Measurements from ENCODE around the gene OPRL1.
"Not testable (repeated sequence)": the region's sequence is repeated elsewhere in the genome, so short reads cannot be mapped to it uniquely, and the experiment has no call there.

The OPRL1 gene

DNA sequence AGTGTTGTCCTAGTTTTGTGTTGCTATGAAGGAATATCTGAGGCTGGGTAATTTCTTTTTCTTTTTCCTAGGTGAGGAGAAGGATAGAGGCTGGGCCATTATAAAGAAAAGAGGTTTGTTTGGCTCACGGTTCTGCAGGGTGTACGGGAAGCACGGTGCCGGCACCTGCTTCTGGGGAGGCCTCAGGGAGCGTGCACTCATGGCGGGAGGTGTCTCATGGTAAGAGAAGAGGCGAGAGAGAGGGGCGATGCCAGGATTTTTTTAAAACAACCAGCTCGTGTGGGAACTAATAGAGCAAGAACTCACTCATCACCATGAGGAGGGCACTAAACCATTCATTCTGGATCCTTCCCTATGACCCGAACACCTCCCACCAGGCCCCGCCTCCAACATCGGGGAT, 41.7 kb downstream of the OPRL1 start:
- DNase-seq, result no peak

DNA sequence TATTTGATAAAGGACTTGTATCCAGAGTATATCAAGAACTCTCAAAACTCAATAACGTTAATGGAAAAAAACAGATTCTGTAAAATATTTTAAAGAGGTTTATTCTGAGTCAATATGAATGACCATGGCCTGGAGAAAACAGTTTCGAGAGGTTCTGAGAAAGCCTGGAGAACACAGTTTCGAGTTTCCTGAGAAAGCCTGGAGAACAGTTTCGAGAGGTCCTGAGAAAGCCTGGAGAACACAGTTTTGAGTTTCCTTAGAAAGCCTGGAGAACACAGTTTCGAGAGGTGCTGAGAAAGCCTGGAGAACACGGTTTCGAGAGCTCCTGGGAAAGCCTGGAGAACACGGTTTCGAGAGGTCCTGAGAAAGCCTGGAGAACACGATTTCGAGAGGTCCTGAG, 43.0 kb downstream of the OPRL1 start:
- DNase-seq, result not testable (repeated sequence)

DNA sequence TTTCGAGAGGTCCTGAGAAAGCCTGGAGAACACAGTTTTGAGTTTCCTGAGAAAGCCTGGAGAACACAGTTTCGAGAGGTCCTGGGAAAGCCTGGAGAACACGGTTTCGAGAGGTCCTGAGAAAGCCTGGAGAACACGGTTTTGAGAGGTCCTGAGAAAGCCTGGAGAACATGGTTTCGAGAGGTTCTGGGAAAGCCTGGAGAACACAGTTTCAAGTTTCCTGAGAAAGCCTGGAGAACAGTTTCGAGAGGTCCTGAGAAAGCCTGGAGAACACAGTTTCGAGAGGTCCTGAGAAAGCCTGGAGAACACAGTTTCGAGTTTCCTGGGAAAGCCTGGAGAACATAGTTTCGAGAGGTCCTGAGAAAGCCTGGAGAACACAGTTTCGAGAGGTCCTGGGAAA, 43.6 kb downstream of the OPRL1 start:
- not testable (repeated sequence) for DNase-seq

DNA sequence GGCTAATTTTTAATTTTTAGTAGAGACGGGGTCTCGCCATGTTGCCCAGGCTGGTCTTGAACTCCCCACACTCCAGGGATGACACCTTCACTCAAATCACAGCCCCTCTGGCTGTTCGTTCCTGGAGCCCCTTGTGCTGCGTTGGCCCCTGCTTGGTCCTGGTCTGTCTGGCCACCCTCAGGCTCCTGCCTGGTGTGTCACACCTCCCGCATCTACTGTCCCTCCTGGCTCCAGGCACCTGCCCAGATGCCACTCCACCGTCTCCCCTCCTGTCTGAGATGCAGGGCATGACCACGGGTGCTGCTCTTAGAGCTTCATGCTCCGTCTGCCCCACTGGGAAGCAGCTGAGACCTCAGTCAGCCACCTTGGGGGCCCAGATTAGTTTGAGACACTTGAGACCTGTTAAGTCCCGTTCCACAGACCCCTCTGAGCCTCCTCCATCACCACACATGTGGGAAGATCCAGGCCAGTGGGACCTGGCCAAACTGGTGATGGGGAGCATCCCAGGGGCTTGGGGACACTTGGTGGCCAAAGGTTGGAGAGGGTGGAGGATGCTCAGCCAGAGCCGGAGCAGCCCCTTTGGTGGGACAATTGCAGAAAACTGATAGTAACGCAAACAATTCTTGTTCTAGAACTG, 49.4 kb downstream of the OPRL1 start:
- DNase-seq, result no peak

DNA sequence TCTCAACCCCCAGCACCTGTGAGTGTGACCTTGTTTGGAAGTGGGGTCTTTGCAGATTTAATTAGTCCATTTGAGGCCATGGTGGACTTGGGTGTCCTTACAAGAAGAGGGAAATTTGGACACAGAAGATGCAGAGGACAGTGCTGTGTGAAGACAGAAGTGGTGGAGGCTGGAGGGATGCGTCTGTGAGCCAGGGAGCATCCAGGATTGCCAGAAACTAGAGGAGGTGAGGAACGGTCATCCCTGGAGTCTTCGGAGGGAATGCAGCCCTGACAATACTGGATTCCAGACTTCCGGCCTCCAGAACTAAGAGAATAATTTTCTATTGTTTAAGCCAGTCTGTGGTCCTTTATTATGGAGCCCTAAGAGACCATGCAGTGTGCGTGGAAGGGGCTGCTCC, 50.4 kb downstream of the OPRL1 start:
- no peak for DNase-seq

DNA sequence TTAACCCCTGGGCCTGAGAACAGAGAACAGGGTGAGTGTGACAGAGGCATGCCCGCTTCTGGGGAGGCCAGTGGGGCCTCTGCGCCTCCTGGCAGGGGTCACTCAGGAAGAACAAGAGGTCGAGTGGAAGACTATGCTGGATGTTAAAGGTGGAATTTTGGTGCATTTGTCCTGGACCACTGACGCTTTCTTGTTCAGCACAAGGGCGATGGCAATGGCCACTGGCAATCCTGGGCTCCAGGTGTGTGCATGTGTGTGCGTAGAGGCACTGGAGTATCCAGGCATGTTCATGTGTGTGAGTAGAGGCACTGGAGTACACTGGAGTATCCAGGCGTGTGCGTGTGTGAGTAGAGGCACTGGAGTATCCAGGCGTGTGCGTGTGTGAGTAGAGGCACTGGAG, 51.0 kb downstream of the OPRL1 start:
- no peak for DNase-seq

DNA sequence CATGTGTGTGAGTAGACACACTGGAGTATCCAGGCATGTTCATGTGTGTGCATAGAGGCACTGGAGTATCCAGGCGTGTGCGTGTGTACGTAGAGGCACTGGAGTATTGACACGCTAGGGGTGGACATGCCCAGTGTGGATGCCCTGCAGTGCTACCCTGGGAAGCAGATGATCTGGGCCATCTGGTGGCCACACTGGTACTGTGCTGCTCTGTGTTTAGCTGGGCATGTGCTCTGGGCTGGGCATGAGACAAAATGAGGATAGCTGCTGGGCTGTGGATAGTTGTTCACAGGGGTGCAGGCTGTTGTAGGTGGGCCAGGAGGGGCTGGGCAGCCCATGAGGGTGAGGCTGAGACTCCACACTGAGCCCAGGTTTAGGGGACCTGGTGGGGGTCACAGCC, 51.5 kb downstream of the OPRL1 start:
- no peak for DNase-seq

DNA sequence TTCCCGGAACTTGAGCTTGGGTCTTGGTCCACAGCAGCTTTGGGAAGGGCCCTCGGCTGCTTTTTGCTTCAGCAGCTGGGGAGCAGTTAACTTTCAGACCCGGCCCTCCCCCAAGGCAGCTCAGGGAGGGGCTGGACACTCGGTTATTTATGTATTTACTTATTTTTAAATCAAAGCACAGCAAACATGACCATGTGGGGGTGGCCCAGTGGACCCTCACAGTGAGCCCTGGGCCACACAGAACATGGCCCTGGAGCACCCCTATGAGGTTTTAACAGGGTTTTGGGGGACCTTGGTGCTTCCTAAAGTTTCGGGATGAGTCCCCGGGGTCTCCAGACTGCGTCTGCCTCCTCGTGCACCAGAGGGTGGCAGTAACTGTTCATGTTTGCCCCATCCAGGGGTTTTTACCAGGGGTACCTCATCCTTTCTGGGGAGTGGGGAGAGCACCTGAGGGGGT, 54.1 kb downstream of the OPRL1 start:
- DNase-seq, result no peak

DNA sequence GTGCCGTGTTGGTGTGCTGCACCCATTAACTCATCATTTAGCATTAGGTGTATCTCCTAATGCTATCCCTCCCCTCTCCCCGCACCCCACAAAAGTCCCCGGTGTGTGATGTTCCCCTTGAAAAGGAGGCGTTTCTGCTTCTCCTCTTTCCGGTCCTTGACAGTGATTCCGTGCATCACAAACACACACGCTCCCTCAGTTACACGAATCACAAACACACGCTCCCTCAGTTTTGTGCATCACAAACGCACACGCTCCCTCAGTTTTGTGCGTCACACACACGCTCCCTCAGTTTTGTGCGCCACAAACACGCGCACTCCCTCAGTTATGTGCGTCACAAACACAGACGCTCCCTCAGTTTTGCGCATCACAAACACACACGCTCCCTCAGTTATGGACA, 54.9 kb downstream of the OPRL1 start:
- not testable (repeated sequence) for DNase-seq

DNA sequence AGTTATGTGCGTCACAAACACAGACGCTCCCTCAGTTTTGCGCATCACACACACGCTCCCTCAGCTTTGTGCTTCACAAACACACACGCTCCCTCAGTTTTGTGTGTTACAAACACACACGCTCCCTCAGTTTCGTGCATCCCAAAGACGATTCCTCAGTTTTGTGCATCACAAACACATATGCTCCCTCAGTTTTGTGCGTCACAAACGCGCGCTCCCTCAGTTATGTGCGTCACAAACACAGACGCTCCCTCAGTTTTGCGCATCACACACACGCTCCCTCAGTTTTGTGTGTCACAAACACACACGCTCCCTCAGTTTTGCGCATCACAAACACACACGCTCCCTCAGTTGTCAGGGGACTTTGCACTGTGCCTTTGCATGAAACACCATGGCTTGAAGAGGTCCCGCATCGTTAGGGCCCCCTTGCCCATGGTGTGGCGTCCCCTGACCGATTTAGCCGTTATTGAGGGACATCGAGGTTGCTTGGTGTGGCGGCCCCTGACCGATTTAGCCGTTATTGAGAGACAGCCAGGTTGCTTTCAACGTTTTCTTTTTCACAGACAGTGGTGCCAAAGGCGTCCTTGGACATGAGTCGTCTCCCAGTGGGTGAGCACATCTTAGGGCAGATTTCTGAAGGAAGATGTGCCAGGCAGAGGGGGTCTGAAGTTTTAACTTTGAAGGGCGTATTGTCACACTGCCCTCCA, 56.3 kb downstream of the OPRL1 start:
- no peak for DNase-seq

DNA sequence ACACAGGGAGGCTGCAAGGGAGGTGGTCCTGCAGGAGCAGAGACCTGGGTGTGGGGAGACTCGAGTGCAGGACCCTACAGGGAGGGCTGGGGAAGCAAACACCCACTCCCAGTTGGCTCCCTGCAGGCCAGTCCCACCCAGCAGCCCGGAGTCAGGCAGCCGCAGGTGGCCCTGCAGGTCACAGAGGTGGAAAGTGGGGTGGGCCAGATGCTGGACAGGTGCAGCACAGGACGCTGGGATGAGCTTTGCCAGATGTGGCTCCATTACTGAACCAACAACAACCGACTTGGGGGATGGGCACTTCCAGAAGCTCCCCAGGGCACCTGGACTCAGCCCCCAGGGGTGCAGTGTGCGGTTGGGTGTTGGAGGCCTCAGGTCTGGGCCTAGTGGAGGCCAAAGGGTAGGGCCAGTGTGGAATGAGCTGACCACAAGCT, 57.7 kb downstream of the OPRL1 start:
- no peak for DNase-seq

DNA sequence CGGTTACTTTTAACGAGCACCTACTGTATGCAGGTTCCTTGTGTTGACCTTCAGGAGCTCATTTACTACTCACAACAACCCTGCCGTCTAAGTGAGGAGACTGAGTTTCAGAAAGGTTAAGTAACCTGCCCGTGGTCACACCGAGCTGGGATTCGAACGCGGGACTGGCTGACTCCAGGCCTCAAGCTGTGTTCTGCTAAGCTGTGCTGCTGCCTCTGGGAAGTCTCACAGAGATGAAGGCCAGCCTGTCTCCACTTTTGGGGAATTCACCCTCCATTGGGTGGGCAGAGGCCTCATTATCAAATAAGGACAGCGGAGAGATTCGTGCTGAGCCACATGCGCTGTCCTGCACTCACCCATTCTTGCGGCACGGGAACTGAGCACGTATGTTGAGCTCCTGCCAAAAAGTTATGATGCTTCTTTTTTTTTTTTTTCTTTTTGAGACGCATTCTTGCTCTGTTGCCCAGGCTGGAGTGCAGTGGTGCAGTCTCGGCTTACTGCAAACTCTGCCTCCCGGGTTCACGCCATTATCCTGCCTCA, 58.5 kb downstream of the OPRL1 start:
- no peak for DNase-seq

DNA sequence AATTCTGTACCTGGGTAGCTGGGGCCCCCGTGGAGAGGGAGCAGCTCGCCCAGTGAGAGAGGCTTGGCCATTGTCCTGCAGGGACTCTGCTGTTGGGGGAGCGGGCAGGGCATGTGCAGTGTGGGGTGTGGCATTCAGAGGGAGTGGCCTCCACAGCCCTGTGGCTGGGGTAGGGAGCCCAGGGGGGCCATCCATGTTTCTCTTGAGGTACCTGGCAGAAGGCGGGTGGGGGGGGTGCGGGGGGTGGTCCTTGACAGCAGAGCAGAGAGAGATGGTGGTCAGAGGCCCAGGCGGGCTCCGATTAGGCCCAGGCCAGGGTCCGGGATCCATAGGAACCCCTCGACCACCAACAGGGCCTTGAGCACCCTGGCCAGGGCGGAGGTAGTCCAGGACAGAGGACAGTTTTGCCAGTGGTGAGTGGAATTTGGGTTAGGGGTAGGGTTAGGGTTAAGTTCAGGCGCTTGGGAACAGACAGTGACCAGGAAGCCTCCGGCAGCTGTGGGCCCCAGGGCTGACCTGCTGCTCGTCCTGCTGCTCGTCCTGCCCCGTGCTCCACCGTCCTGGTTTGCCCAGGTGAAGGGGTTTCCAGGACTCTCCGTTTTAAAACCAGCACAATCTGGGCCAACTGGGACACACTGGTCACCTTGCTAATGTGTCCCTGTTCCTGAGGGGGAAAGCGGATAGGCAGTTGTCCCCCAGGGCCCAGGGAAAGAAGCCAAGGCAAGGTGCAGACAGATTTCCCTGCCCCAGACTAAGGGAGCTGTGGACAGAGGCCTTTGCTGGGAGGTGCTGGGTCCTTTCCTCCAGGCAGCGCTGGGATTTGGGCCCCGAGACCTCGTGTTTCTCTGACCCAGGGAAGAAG, 59.5 kb downstream of the OPRL1 start:
- DNase-seq, result no peak

DNA sequence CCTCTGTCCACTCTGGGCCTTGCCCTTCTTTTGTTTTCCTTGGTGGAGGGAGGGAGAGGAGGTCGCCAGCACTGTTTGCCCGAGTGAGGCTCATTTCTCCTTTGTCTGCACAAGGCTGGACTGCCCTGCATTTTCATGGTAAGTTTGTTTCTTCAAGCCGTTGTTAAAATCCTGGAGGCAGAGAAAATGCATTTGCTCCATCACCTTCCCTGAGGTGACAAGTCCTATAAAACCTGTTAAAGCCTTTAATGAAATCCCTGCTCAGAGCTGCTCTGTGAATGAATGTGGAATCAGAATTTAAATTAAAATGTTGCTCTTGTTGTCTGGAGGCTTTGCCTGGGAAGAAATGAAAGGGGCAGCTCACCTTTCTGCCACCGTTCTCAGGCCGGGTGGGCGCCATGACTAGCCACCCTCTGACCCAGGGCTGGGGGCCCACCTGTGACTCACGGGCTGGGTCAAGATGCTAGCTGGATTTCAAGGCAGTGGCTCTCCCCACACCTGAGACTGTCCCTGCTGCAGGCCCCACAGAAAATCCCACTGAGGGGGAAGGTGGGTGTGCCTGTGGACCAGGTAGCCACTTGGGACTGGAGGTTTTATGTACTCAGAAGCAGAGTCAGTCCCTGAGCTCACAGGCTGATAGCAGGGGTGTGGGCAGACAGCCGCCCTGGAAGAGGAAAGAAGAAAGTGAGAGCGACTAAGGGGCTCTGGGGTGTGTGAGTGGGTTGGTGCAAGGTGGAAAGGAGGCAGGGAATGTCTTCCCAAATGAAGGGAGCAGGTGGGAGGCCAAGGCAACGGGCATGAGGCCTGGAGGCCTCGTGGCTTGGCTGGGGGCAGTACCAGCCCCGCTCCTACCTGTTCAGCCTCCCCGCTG, 60.4 kb downstream of the OPRL1 start:
- DNase-seq, result no peak

DNA sequence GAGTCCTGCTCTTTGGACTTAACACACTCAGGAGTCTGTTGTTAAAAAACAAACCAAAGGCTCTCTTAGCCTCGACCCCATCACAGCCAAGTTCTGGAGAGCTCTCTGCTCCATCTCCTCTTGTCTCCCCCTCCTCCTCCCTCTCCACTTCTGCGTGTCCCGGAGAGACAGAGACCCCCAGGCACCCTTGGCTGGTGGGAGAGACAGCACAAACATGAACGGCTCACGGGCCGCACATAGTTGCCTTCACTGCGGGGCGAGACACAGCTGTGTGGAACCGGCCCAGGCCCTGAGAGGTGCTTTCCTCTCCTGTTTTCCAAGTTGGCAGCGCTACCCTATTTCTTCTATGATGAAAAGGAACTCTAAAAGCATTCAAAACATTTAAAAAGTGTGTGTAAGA, 61.1 kb downstream of the OPRL1 start:
- no peak for DNase-seq

DNA sequence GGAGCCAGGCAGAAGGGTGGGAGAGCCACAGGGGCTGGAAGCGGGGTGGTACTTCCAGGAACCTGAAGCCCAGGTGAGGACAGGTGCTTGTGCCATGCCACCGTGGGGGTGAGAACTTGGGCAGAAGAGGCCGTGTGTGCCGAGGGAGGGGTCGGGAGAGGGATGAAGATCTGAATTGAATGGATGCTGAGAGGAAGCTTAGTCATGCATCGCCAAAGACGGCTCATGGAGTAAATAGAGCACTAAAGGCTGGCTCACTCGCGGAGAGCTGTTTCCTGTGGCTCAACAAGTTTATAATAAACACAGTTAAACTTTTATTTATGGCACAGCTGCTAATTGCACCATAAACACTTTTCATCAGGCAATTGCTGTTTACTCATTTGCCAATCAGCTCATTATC, 62.7 kb downstream of the OPRL1 start:
- no peak for DNase-seq

DNA sequence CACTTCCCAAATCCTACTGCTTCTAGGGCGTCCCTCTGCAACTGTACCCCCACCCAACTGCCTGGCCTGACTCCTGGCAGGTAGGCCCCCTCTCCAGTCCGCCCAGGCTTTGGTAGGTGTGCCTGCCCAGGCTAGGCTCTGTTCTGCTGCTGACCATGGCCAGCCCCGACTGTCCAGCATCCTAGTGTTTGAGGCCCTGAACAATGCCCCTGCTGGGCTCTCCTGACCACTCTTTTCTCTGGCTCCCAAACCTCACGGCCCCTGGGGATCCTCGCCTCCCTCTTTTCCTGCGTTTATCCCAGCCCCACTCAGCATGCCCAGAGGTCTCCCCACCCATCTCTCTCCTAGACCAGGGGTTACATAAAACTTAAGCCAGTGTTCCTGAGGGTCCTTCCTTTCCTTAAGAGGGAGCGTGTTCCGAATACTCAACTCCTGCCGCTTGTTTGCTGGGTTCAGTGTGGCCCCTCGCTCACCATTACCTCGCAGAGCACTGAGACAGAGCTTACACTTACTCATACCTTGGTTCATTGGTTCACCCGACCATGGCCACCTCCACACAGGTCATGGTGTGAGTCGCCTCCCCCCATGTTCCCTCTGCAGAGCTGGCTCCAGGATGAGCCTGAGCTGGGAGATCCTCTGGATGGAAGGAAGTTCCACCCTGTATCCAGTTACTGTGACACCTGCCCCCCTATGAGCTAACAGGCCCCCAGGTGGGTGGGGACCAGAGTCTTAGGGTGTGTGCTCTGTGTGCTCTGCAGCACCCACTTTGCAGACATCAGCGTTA, 63.3 kb downstream of the OPRL1 start:
- no peak for DNase-seq

DNA sequence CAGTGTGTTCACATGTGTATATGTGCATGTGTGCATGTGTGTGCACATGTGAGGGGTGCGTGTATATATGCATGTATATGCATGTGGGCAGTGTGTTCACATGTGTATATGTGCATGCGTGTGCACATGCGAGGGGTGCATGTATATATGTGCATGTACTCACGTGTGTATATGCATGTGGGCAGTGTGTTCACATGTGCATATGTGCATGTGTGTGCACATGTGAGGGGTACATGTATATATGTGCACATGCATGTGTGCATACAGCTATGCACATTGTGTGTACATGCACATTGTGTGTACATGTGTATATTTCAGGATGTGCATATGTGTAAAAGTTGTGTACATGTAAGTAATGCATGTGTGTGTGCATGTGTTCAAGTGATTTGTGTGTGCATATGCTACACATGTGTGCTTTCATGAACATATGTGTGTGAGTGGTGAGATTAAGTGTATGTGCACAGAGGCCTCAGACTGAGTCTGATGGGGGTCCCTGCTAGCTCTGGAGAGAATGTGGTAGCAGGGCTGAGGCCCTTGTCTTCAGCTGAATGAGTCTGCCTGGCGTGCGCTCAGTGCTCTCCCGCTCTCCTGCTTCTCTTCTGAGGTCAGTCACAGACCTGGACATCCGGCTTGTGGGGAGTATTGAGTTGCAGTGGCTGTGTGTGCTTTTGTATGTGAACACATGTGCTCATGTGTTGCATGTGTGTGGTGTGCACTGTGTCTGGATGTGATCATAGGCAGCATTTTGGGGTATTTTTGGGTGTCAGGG, 64.4 kb downstream of the OPRL1 start:
- no peak for DNase-seq

DNA sequence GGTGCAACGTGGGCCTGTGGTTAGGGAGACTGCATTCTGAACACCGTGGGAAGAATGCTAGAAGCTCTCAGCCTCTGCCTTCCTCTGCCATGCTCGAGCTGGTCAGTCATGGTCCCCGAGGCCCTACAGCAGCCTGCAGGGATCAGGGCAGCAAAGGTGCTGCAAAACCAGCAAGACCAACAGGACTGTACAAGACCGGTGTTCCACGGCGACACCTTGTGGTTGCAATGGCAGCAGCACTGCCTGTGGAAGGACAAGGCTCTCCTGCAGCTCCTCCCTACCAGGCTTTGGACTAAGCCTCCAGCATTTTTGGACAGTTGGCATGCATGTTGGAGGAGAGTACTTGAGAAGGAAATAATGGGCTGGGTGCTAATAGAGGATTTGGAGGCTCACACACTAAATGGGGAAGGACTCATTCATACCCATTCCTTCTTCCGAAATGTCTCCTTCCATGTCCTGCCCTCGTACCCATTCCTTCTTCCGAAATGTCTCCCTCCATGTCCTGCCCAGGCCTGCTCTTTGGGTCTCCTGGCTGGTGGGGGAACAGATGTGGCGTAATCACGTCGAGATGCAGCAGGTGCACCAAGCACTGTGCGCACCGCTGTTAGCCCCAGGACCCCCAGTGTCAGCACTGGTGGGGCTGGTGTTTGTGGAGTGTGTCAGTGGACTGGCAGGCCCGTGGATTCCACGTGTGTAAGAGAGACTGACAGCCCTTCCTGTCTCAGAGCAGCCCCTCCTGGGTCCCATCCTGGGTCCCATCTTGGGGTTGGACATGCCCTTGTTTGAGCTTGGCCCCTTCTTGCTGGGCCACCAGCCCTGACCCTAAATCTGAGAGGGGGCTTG, 65.8 kb downstream of the OPRL1 start:
- DNase-seq, result no peak
